Stimulated activated CD4-positive, alpha-beta T cell treated with anti-CD3 and anti-CD28 coated beads, Interleukin-4, amount 100 ng/mL, for 48 hours (primary cell): ENCODE data around the gene AFAP1L1.

Experiments
- DNase-seq, 2 donors: peaks; one replicate each; pipeline ENCODE4 v3.0.0-alpha.2; 2020; ENCODE audit warnings: low read depth in 2 of 2

AFAP1L1 gene

GRCh38 chr5:149348518-149348917, 76.9 kb downstream of the AFAP1L1 start:
- DNase-seq, result no peak

GRCh38 chr5:149349382-149349781, 77.7 kb downstream of the AFAP1L1 start:
- DNase-seq, result no peak

GRCh38 chr5:149352169-149352568, 80.5 kb downstream of the AFAP1L1 start:
- DNase-seq, result no peak

GRCh38 chr5:149353911-149354310, 82.3 kb downstream of the AFAP1L1 start:
- no peak for DNase-seq

- peak; percentile 6 to 16 for DNase-seq
Measured at GRCh38 chr5:149355688-149356087, 84.0 kb downstream of the AFAP1L1 start.

- DNase-seq, result peak in 1 of 2 donors; percentile 13
Measured at GRCh38 chr5:149356391-149356790, 84.7 kb downstream of the AFAP1L1 start.

- peak; percentile 97 to 98 for DNase-seq
Measured at GRCh38 chr5:149357370-149358293, 86.0 kb downstream of the AFAP1L1 start, which contains the start of gene PCYOX1L. PCYOX1L (plus strand) TSS chr5:149358046; CDS start chr5:149358069, 23 bp downstream.

- peak; percentile 8 for DNase-seq
Measured at GRCh38 chr5:149358294-149358651, 86.6 kb downstream of the AFAP1L1 start.

GRCh38 chr5:149358868-149359495, 87.3 kb downstream of the AFAP1L1 start:
- DNase-seq, result no peak

- DNase-seq, result no peak
Measured at GRCh38 chr5:149360272-149360671, 88.6 kb downstream of the AFAP1L1 start.

- DNase-seq, result no peak
Measured at GRCh38 chr5:149362541-149362940, 90.9 kb downstream of the AFAP1L1 start.

GRCh38 chr5:149363358-149363757, 91.7 kb downstream of the AFAP1L1 start:
- no peak for DNase-seq

- no peak for DNase-seq
Measured at GRCh38 chr5:149363936-149364335, 92.3 kb downstream of the AFAP1L1 start.

- no peak for DNase-seq
Measured at GRCh38 chr5:149364719-149365118, 93.1 kb downstream of the AFAP1L1 start.

- DNase-seq, result no peak
Measured at GRCh38 chr5:149365418-149365817, 93.8 kb downstream of the AFAP1L1 start.

GRCh38 chr5:149366169-149366729, 94.6 kb downstream of the AFAP1L1 start:
- DNase-seq, result no peak

GRCh38 chr5:149367249-149367971, 95.8 kb downstream of the AFAP1L1 start:
- DNase-seq, result peak; percentile 36

GRCh38 chr5:149367972-149368645, 96.5 kb downstream of the AFAP1L1 start:
- no peak for DNase-seq

GRCh38 chr5:149370878-149371277, 99.2 kb downstream of the AFAP1L1 start:
- no peak for DNase-seq

GRCh38 chr5:149371296-149371962, 99.8 kb downstream of the AFAP1L1 start:
- DNase-seq, result peak; percentile 42 to 57
